GM10266 (cell line): ENCODE data around the gene SLC25A21.
"Not testable (repeated sequence)": the region's sequence is repeated elsewhere in the genome, so short reads cannot be mapped to it uniquely, and the experiment has no call there.

Experiments
- DNase-seq: peaks from one replicate; pipeline ENCODE4 v3.0.0; 2012; ENCODE audit errors: extremely low spot score
- TF ChIP-seq, protein P1 (sequence below): IDR thresholded peaks from 2 replicates; pipeline ENCODE4 v1.5.1; 2012; ENCODE audit warnings: mild to moderate bottlenecking, low read depth; ENCODE audit not compliant: control insufficient read depth, insufficient read depth; ENCODE audit errors: missing control alignments

The SLC25A21 gene

DNA sequence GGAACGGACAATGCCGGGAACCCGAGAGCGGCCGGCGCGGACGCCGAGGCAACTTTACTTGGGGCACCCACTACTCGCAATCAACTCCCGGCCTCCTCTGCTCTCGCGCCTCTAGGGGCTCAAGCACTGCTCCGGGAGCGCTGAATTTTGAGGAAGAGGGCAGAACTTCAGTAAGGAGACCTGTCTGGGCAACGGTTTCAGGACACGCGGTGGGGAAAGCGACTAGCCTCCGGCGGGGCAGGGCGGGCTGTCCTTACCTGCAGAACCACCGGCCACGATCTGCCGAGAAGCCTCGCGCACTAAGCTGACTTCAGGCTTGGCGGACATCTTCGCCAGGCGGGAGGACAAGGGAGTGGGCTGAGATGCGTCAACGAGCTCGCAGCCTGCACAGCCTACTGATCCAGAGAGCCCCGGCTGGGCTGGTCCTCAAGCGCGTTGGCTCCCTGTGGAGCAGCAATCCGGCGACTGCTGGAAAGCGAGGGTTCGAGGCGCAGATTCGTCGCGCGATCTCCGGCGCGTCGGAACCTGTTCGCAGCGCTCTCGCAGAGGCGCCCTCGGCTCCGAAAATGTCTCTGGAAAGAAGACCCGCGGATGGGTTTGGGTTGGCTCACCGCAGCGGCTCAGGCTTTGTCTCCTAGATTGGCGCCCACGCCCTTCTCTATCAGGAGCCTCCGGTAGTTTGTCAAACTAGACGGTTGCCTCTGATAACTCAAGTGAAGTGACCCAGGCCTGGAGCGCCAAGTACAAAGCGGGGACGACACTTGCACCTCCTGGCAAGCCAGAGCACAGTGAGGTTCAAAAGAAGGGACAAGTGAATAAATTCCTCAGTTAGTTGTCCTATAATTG is at the start of gene SLC25A21:
Gene SLC25A21, minus strand, starts transcription at position 583 of the 846 bp plus-strand sequence.
- DNase-seq = no peak
- TF ChIP-seq, protein P1, sequence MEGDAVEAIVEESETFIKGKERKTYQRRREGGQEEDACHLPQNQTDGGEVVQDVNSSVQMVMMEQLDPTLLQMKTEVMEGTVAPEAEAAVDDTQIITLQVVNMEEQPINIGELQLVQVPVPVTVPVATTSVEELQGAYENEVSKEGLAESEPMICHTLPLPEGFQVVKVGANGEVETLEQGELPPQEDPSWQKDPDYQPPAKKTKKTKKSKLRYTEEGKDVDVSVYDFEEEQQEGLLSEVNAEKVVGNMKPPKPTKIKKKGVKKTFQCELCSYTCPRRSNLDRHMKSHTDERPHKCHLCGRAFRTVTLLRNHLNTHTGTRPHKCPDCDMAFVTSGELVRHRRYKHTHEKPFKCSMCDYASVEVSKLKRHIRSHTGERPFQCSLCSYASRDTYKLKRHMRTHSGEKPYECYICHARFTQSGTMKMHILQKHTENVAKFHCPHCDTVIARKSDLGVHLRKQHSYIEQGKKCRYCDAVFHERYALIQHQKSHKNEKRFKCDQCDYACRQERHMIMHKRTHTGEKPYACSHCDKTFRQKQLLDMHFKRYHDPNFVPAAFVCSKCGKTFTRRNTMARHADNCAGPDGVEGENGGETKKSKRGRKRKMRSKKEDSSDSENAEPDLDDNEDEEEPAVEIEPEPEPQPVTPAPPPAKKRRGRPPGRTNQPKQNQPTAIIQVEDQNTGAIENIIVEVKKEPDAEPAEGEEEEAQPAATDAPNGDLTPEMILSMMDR = no peak

DNA sequence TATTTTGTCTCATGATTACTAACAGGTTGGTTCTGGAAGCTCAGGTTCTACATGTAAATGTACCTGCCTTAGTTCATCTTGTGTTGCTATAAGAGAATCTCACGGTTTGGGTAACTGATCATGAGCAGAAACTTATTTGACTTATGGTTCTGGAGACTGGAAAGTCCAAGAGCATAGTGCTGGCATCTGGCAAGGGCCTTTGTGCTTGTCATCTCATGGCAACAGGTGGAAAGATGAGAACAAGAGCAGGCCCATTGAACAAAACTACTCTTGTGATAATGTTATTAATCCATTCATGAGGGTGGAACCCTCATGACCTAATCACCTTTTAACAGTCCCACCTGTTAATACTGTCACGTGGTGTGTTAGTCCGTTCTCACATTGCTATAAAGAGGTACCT is 48.7 kb upstream of the SLC25A21 start:
- TF ChIP-seq, protein P1 = no peak
- DNase-seq = no peak

DNA sequence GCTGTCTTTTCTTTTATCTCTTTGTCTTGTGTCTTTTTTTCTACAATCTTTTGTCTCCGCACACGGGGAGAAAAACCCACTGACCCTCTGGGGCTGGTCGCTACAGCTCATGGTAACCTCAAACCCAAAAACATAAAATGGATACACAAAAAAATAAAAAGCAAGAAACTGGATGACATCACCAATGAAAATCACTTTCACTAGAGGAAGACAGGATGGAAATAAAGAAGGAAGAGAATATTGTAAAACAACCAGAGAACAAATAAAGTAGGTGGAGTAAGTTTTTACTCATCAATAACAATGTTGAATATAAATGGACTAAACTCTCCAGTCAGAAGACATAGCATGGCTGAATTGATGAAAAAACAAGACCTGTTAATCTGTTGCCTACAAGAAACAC is 42.9 kb upstream of the SLC25A21 start:
- DNase-seq = no peak
- TF ChIP-seq, protein P1 = no peak

DNA sequence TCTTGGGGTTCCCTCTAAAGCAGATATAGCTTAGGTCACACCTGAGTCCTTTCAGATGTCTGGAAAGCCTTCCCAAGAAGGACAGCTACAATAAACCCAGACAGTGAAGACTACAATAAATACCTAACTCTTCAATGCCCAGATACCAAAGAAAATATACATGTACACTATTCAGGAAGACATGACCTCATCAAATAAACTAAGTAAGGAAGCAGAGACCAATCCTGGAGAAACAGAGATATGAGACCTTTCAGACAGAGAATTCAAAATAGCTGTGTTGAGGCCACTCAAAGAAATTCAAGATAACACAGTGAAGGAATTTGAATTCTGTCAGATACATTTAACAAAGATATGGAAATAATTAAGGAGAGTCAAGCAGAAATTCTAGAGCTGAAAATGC is 40.6 kb upstream of the SLC25A21 start:
- TF ChIP-seq, protein P1 = no peak
- no peak for DNase-seq

DNA sequence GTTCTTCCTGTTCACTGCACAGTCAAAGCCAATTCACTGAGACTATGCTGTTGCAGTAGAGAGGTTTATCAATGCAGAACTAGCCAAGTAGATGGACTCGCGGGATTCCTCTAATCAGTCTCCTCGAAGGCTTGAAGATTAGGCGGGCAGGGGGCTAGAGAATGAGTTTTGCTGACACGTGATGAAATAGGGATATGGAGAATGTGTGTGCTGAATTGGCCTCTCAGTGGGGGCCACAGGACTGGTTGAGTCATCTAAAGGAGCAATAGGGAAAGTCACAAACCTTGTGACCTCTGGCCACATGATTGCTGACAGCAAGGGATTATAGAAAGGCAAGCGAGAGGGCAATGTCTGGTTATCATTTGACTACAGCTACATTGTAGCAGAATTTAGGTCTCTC is 38.0 kb upstream of the SLC25A21 start:
- TF ChIP-seq, protein P1 = no peak
- no peak for DNase-seq

DNA sequence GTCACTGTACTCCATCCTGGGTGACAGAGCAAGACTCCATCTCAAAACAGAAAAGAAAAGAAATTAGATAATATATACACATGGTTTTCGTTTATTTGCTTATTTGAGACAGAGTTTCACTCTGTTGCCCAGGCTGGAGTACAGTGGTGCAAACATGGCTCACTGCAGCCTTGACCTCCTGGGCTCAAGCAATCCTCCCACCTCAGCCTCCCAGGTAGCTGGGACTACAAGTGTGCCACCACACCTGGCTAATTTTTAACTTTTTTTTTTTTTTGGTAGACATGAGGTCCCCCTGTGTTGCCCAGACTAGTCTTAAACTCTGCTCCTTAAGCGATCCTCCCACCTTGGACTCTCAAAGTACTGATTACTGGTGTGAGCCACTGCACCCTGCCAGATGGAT is 37.2 kb upstream of the SLC25A21 start:
- not testable (repeated sequence) for DNase-seq

DNA sequence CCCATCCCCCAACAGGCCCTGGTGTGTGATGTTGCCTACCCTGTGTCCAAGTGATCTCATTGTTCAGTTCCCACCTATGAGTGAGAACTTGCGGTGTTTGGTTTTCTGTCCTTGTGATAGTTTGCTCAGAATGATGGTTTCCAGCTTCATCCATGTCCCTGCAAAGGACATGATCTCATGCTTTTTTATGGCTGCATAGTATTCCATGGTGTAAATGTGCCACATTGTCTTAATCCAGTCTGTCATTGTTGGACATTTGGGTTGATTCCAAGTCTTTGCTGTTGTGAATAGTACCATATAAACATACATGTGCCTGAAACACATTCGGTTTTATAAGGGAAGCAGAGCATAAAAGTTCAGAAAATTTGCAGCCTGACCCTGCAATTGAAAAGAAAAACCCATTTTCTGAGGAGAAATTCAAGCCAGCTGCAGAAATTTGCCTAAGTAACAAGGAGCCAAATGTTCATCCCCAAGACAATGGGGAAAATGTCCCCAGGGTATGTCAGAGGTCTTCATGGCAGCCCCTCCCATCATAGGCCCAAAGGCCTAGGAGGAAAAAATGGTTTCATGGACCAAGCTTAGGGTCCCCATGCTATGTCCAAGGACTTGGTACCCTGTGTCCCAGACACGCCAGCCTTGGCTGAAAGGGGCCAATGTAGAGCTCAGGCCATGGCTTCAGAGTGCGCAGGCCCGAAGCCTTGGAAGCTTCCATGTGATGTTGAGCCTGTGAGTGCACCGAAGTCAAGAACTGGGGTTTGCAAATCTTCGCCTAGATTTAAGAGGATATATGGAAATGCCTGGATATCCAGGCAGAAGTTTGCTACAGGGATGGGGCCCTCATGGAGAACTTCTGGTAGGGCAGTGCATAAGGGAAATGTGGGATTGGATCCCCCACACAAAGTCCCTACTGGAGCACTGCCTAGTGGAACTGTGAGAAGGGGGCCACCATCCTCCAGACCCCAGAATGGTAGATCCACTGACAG is 33.5 kb upstream of the SLC25A21 start:
- not testable (repeated sequence) for DNase-seq

DNA sequence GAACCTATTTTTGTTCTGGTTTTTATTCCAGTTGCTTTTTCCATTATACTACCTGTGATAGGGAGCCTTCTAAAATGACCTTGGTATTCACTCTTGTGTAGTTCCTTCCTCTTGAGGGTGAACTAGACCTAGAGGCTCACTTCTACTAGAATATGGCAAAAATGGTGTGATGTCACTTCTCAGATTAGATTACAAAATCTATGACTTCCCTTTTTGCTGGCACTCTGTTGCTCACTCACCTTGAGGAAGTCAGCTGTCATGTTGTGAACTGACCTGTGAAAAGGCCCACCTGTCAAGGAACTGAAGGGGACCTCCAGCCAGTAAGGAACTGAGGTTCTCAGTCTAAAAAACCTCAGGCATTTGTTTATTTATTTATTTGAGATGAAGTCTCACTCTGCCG is 31.0 kb upstream of the SLC25A21 start:
- DNase-seq = no peak
- TF ChIP-seq, protein P1 = no peak
